ENCODE results near the gene PLCH2.

The PLCH2 gene

GRCh38 chr1:2444138-2444591 lies 31.9 kb upstream of the PLCH2 start:
- no peak for DNase-seq
- ATAC-seq (ENCODE audit: insufficient read depth, low read depth): no peak
- Histone ChIP-seq H3K4me3 (ENCODE audit: low read depth in 1 of 2, low read length in 2 of 2) (no peak overlapping the region), H2AFZ (ENCODE audit: low read depth, low read length) (no peak overlapping the region), H4K20me1 (ENCODE audit: insufficient read depth, low read length) (peaks cover 3% of the 10 kb centered on the region; the same call in 1 of the 2 replicates), H3K27ac (ENCODE audit: low read length) (no peak overlapping the region), H3K4me2 (ENCODE audit: insufficient read depth, low read length) (no peak overlapping the region), H3K4me1 (ENCODE audit: insufficient read depth, low read length) (no peaks in the 10 kb centered on the region), H3K9ac (ENCODE audit: low read depth, low read length) (no peak overlapping the region), H3K9me3 (ENCODE audit: insufficient read depth, low read length, severe bottlenecking) (no peaks in the 10 kb centered on the region), H3K36me3 (ENCODE audit: insufficient read depth, low read length) (no peaks in the 10 kb centered on the region), H3K27me3 (ENCODE audit: insufficient read depth, low read length, poor library complexity) (no peaks in the 10 kb centered on the region), H3K79me2 (ENCODE audit: insufficient read depth, low read length) (no peaks in the 10 kb centered on the region)
- TF ChIP-seq EZH2 (IDR thresholded peaks at IDR 0.05; ENCODE audit: borderline replicate concordance, low read depth, low read length, severe bottlenecking) (no peak), CTCF (IDR thresholded peaks at IDR 0.05; ENCODE audit: borderline replicate concordance, extremely low read depth, low read length, poor library complexity, severe bottlenecking) (no peak)

DNA sequence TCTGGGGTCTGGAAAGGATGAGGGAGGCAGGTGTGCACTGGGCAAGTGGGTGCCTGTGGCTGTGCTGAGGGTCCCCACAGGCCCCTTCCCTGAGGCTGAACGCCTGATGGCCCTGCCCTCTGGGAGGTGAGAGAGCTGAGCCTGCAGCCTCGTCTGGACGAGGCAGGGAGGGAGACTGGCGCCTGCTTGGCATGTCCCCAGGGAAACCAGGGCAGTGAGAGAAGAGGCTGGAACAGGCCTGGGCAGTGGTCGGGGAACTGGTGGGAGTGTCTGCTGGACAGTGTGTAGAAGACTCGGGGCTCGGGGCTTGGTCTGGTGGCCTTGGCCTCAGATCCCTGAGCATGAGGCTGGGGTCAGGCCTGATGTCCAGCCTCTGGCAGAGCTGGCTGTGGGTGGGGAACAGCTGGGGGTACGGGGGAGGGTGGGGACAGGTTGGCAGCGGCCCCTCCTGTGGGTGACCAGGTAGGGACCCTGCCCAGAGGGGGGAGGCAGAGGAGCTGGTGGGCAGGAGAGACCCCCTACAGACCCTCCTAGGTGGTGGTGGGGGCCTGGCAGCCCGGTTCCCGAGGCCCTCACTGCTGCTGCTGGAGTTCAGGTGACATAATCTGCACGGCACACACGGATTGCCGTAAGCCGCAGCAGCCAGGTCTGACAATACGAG lies 30.8 kb upstream of the PLCH2 start:
- ATAC-seq (ENCODE audit: insufficient read depth, low read depth) (no peak), DNase-seq (no peak)
- H3K9me3 ChIP-seq (ENCODE audit: insufficient read depth, low read length, severe bottlenecking): no peaks in the 10 kb centered on the region
- H3K36me3 ChIP-seq (ENCODE audit: insufficient read depth, low read length): no peaks in the 10 kb centered on the region
- TF ChIP-seq EZH2 (IDR thresholded peaks at IDR 0.05; ENCODE audit: borderline replicate concordance, low read depth, low read length, severe bottlenecking) (no peak), CTCF (IDR thresholded peaks at IDR 0.05; ENCODE audit: borderline replicate concordance, extremely low read depth, low read length, poor library complexity, severe bottlenecking) (no peak)
- H3K9ac ChIP-seq (ENCODE audit: low read depth, low read length): no peak overlapping the region
- H2AFZ ChIP-seq (ENCODE audit: low read depth, low read length): no peak overlapping the region
- H4K20me1 ChIP-seq (ENCODE audit: insufficient read depth, low read length): peaks cover 3% of the 10 kb centered on the region; the same call in 1 of the 2 replicates
- H3K79me2 ChIP-seq (ENCODE audit: insufficient read depth, low read length): no peaks in the 10 kb centered on the region
- no peak overlapping the region for H3K4me2 ChIP-seq (ENCODE audit: insufficient read depth, low read length)
- no peaks in the 10 kb centered on the region for H3K27me3 ChIP-seq (ENCODE audit: insufficient read depth, low read length, poor library complexity)
- no peak overlapping the region for H3K4me3 ChIP-seq (ENCODE audit: low read depth in 1 of 2, low read length in 2 of 2)
- no peaks in the 10 kb centered on the region for H3K4me1 ChIP-seq (ENCODE audit: insufficient read depth, low read length)
- no peak overlapping the region for H3K27ac ChIP-seq (ENCODE audit: low read length)

DNA sequence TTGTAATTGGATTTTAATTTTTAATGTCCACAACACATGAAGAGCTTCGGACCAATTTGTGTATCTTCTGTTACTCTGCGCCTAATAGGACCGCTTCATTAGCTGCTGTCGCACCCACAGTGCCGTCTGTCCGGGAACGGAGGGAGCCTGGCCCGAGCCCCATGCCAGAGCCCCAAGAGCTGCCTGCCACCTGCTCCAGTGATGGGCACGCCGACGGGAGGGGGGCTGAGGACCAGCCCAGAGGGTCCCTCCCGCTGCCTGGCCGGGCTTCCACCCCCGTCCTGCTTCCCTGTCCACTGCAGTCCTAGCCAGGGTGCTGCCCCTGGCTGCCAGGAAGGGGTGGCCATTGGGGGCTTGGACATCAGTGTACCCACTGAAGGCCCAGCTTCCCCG lies 30.3 kb upstream of the PLCH2 start:
- Histone ChIP-seq H3K27me3 (ENCODE audit: insufficient read depth, low read length, poor library complexity) (no peaks in the 10 kb centered on the region), H3K9ac (ENCODE audit: low read depth, low read length) (no peak overlapping the region), H3K79me2 (ENCODE audit: insufficient read depth, low read length) (no peaks in the 10 kb centered on the region), H3K4me1 (ENCODE audit: insufficient read depth, low read length) (no peaks in the 10 kb centered on the region), H4K20me1 (ENCODE audit: insufficient read depth, low read length) (peaks cover 3% of the 10 kb centered on the region; the same call in 1 of the 2 replicates), H3K9me3 (ENCODE audit: insufficient read depth, low read length, severe bottlenecking) (no peaks in the 10 kb centered on the region), H2AFZ (ENCODE audit: low read depth, low read length) (no peak overlapping the region), H3K27ac (ENCODE audit: low read length) (no peak overlapping the region), H3K36me3 (ENCODE audit: insufficient read depth, low read length) (no peaks in the 10 kb centered on the region), H3K4me3 (ENCODE audit: low read depth in 1 of 2, low read length in 2 of 2) (no peak overlapping the region), H3K4me2 (ENCODE audit: insufficient read depth, low read length) (no peak overlapping the region)
- ATAC-seq (ENCODE audit: insufficient read depth, low read depth) (no peak), DNase-seq (no peak)
- no peak for TF ChIP-seq EZH2 (IDR thresholded peaks at IDR 0.05; ENCODE audit: borderline replicate concordance, low read depth, low read length, severe bottlenecking)
- no peak for TF ChIP-seq CTCF (IDR thresholded peaks at IDR 0.05; ENCODE audit: borderline replicate concordance, extremely low read depth, low read length, poor library complexity, severe bottlenecking)

Data from DND-41 (cell line).